Measurements from ENCODE around the gene SLC12A5.
A peak's percentile ranks its signal among the peaks of the same experiment; 100 is the strongest.

Gene SLC12A5

DNA sequence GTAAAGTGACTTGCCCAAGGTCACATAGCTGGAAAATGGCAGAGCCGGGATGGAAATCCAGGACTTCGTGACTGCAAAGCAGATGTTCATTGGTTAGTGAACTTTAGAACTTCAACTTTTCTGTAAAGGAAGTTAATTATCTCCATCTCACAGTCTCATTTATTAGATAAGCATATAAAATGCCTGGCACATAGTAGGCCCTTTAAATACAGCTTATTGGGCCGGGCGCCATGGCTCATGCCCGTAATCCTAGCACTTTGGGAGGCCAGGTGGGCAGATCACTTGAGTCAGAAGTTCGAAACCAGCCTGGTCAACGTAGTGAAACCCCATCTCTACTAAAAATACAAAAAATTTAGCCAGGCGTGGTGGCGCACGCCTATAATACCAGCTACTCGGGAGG, 22.1 kb upstream of the SLC12A5 start:
- no peak for DNase-seq (ENCODE audit: low read depth)

- DNase-seq (ENCODE audit: low read depth): no peak
Observed at GRCh38 chr20:46007671-46008070, 21.3 kb upstream of the SLC12A5 start.

GRCh38 chr20:46009816-46010215, 19.2 kb upstream of the SLC12A5 start:
- DNase-seq (ENCODE audit: low read depth): no peak

- no peak for DNase-seq (ENCODE audit: low read depth)
Observed at GRCh38 chr20:46010491-46011391, 18.3 kb upstream of the SLC12A5 start.

DNA sequence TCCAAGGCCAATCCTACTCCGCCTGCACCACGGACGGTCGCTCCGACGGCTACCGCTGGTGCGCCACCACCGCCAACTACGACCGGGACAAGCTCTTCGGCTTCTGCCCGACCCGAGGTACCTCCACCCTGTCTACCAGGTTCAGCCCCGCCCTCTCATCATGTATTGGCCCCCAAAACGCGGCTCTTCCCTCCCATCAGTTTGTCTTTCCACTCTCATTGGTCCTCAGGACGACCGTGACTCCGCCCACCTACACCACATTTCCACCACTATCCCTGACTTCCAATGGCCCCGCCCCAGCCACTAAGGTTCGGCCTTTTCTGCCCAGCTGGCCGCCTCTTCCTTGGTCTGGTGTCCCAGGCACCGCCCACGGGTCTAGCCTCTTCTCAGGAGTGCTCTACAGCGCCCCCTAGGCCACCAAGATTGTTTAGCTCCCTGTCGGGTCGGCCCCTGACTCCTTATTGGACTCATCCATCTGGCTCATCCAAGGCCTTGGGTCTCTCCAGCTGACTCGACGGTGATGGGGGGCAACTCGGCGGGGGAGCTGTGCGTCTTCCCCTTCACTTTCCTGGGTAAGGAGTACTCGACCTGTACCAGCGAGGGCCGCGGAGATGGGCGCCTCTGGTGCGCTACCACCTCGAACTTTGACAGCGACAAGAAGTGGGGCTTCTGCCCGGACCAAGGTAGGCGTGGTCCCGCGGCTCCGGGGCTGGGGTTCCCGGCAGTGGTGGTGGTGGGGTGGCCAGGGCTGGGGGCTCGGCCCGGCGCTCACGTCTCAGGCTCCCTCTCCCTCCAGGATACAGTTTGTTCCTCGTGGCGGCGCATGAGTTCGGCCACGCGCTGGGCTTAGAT, 17.2 kb upstream of the SLC12A5 start:
- DNase-seq (ENCODE audit: low read depth): no peak

DNA sequence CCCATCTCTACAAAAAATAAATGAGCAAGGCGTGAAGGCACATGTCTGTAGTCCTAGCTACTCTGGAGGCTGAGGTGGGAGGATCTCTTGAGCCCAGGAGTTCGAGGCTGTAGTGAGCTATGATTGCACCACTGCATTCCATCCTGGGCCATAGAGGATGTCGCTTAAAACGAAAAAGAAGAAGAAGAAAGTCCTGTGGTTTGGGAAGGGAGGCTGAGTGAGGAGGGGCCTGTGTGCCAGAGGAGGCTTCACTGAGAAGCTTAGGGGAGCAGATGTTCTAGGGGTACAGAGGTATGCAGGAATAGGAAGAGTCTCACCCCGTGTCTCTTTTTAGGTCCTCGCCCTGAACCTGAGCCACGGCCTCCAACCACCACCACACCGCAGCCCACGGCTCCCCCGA, 16.1 kb upstream of the SLC12A5 start:
- no peak for DNase-seq (ENCODE audit: low read depth)

- no peak for DNase-seq (ENCODE audit: low read depth)
Observed at GRCh38 chr20:46013322-46013828, 15.6 kb upstream of the SLC12A5 start.

DNA sequence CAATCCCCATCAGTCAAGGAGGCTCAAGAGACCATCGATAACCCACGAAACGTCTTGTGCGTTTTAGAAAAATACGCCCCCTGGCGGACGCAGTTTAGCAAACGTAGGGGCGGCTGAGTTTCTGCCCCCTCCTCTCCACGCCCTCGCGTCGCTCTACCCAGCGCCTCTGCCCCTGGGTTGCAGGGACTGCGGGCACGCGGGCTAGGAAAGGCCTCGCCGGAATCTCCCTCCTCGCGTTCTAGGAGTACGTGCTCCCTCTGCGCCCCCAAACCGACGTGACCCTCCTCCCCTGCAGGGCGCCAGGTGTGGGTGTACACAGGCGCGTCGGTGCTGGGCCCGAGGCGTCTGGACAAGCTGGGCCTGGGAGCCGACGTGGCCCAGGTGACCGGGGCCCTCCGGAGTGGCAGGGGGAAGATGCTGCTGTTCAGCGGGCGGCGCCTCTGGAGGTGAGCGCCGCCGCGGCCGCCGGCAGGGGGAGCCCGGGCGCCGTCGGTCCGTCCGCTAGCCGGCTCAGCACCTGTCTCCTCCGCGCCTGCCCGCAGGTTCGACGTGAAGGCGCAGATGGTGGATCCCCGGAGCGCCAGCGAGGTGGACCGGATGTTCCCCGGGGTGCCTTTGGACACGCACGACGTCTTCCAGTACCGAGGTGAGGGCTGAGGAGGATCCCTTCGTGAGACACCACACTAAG, 15.0 kb upstream of the SLC12A5 start:
- peak; percentile 53 for DNase-seq (ENCODE audit: low read depth)

- no peak for DNase-seq (ENCODE audit: low read depth)
Observed at GRCh38 chr20:46014517-46015396, 14.3 kb upstream of the SLC12A5 start.

GRCh38 chr20:46017272-46017671, 11.7 kb upstream of the SLC12A5 start:
- DNase-seq (ENCODE audit: low read depth): no peak

- no peak for DNase-seq (ENCODE audit: low read depth)
Observed at GRCh38 chr20:46018112-46018511, 10.9 kb upstream of the SLC12A5 start.

GRCh38 chr20:46018611-46019010, 10.4 kb upstream of the SLC12A5 start:
- DNase-seq (ENCODE audit: low read depth): no peak

- DNase-seq (ENCODE audit: low read depth): no peak
Observed at GRCh38 chr20:46020555-46020954, 8.5 kb upstream of the SLC12A5 start.

DNA sequence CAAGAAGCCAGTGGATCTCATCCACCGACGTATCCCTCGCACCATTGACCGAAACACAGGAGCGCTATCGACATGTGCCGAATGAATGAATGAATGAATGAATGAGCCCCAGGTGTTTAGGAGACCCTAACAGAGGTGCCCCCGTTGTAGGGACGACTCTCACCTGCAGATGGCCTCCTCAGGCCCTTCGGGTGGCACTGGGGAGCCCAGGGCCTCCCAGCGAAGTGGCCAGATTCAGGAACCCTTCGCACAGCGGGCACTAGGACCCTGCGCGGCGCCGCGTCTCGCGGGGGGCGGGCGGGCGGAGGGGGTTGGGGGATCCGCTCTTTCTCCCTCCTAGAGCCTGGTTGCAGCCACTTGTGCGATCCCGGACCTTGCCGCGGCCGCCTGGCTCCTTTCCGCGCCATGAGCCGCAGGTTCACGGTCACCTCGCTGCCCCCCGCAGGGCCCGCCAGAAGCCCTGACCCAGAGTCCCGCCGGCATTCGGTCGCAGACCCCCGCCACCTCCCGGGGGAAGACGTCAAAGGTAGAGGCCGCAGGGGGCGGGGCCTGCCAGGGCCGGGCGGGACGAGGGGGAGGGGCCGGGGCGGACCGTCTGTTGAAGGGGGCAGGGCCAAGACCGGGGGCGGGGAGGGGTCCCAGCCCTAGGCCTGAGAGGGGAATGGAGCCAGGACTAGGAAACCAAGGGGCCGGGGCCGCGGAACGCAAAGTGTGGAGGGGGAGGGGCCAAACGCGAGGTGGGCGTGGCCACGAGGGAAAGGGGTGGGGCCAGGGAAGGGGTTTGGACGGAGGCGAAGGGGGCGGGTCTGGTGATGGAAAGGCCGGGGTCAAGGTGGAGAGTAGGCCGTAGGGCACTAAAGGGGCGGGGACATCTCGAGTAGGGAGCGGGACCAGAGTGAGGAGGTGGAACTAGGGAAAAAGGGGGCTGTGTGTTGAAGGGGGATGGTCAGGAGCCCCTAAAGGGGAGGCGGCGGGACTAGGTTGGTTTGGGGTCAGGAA, 7.4 kb upstream of the SLC12A5 start:
- no peak for DNase-seq (ENCODE audit: low read depth)

DNA sequence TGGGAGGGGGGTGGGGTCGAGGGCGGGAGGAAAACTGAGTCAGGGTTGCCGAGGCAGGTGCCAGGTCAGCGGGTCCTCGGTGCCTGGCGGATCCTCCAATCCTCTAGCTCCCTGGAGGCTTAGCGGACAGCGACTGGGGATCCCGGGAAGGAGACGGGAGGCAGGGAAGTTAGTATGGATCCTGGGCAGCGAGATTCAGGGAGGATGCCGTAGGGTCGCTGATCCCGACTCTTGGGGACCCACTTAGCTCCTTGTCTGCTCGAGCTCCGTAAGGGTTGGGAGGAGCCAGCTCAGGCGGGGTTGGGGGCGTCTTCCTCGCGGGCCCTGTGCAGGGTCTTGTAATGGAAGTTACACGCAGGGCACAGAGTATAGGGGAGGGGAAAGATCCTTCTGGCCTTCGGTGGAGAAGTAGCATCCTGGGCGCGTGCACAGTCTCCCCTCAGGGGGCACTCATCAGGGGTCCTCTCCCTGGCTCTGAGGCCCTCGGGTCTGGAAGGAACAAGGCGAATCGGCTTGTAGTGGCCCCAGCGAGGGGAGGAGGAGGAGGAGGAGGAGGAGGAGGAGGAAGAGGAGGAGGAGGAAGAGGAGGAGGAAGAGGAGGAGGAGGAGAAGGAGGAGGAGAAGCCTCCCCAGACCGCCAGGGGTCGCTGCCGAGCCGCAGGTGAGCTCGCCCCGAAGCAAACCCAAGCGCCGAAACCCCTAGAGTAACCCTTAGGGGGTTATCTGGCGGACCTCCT, 6.4 kb upstream of the SLC12A5 start:
- DNase-seq (ENCODE audit: low read depth): peak; percentile 51

DNA sequence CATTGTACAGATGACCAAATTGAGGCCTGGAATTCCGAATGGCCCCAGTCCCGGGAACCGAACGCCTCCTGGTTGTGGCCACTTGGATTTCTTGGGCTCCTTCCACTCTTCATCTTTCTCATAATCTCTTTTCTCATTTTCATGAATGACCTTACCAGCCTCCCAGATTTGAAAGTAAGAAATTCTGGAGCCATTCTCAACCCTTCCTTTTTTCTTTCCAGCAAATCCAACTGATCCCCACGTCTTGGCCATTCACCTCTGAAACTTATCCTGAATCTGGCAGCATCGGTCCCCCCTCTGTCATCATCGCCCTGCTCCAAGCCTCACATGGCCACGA, 5.9 kb upstream of the SLC12A5 start:
- DNase-seq (ENCODE audit: low read depth): no peak

DNA sequence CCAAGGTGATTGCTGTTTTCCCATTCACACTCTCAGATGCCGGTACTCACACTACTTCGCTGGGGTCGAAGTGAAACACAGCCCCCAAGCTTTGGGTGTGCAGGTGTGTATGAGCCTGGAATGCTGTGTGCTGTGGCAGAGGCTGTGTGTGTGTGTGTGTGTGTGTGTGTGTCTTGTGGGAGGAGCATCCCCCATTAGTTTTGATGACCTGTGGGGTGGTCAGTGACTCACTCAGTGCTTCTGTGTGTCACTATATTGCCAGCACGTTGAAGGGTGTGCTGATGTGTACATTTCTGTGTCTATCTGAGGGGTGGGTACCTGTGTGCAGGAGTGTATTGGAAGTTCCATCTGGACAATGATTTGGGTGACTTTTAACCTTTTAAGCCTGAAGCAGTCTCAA, 5.0 kb upstream of the SLC12A5 start:
- no peak for DNase-seq (ENCODE audit: low read depth)

GRCh38 chr20:46025376-46025783, 3.6 kb upstream of the SLC12A5 start:
- no peak for DNase-seq (ENCODE audit: low read depth)

DNA sequence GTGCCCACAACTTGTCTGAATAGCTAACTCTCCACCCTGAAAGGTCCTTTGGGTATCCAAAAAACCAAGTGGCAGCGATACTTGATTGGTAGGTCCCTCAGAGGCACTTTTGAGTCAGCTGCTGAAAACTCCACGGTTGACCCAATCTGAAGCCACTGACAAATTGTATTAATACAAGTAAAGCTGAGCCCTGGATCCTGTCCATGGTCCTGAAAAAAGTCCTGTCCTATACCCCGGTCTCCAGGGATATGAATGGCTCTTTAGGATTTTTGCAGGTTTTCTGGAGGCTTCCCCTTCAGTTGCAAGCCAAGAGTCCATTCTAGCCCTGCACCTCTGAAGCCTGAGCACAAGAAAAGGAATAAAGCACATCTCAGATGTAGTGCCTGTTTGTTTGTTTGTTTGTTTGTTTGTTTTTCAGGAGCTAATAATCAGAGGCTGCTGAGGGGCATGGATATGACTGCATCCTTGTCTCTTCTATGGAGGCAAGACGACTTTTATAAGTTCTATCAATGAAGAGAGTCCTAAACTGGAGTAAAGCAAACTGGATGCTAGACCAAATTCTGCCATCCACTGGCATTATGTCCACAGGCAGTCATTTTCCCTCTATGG, 1.7 kb upstream of the SLC12A5 start:
- DNase-seq (ENCODE audit: low read depth): no peak

Data from stimulated activated CD8-positive, alpha-beta memory T cell treated with anti-CD3 and anti-CD28 coated beads, Interleukin-12 subunit alpha, Interleukin-12 subunit beta, amount 100 ng/mL, for 4 hours (primary cell).